Lung (tissue), 12 donors: ENCODE data around the gene CETP. TPM values are rescaled to one million over a fixed set of nuclear protein-coding genes. Genes with fewer than 3 reads are reported as not detected.

Source experiments
- ATAC-seq: fragments of 200-7000 bp; cut with Tn5 transposase; one replicate; pipeline ENCODE4 v1.9.1; 2020; ENCODE audit warnings: moderate number of reproducible peaks; ENCODE audit not compliant: insufficient read depth, low FRiP score
- DNase-seq, 3 donors: peaks; one replicate each; pipeline ENCODE4 v3.0.0-alpha.2; 2013 to 2017
- H3K27ac ChIP-seq, 2 donors: one replicate each; pipeline ENCODE4 v1.5.1; 2013; ENCODE audit warnings: mild to moderate bottlenecking in 2 of 2, moderate library complexity in 2 of 2, control low read depth in 1 of 2, inconsistent platforms in 1 of 2, low read depth in 1 of 2, low read length in 1 of 2
- H3K27me3 ChIP-seq, 3 donors: one replicate each; pipeline ENCODE4 v1.5.1; 2013; ENCODE audit warnings: low read length in 2 of 3; ENCODE audit not compliant: control insufficient read depth in 3 of 3, insufficient read depth in 3 of 3
- H3K36me3 ChIP-seq, 4 donors: one replicate each; pipeline ENCODE4 v1.5.1; 2013; ENCODE audit warnings: low read length in 4 of 4, mild to moderate bottlenecking in 1 of 4, moderate library complexity in 1 of 4; ENCODE audit not compliant: control insufficient read depth in 4 of 4, insufficient read depth in 4 of 4
- H3K4me1 ChIP-seq, 5 donors: one replicate each; pipeline ENCODE4 v1.5.1; 2013; ENCODE audit warnings: low read length in 5 of 5, mild to moderate bottlenecking in 2 of 5, moderate library complexity in 1 of 5; ENCODE audit not compliant: control insufficient read depth in 5 of 5, insufficient read depth in 5 of 5
- H3K4me3 ChIP-seq: one replicate; pipeline ENCODE4 v1.5.1; 2013; ENCODE audit warnings: mild to moderate bottlenecking, control low read depth, moderate library complexity
- H3K9ac ChIP-seq, 2 donors: one replicate each; pipeline ENCODE4 v1.5.1; 2013; ENCODE audit warnings: low read length in 2 of 2, control low read depth in 1 of 2; ENCODE audit not compliant: insufficient read depth in 1 of 2
- H3K9me3 ChIP-seq, 4 donors: one replicate each; pipeline ENCODE4 v1.5.1; 2013; ENCODE audit warnings: low read length in 3 of 4, mild to moderate bottlenecking in 1 of 4, moderate library complexity in 1 of 4; ENCODE audit not compliant: control insufficient read depth in 4 of 4, insufficient read depth in 3 of 4
- WGBS, 2 donors: extraction: QIAGEN DNeasy Blood & Tissue Kit; methylation state at CpG; one replicate each; pipeline ENCODE4 v1.1.7; 2013; 5-methylcytosine and 5-hydroxymethylcytosine counted together
- polyA plus RNA-seq, 2 donors: library from polyadenylated mRNA; stranded (reverse); fragments of 200-250 nt; gene quantifications; one replicate each; pipeline ENCODE4 v1.2.1, GENCODE V29; 2013
- total RNA-seq, 2 donors: library from RNA; depleted of rRNA in 1 of 2; stranded (reverse); fragments of >200 nt in 1 of 2; gene quantifications; one replicate each; pipeline ENCODE4 v1.2.1, GENCODE V29; 2014 to 2021
- TF ChIP-seq, protein P1 (sequence below): IDR thresholded peaks from 2 replicates; pipeline ENCODE4 v1.5.1; 2012; ENCODE audit warnings: mild to moderate bottlenecking; ENCODE audit errors: control extremely low read depth, extremely low read depth
- donor health status: control.
- donor health status: control.
- donor health status: Bipolar disorder and iron deficiency.
- donor health status: healthy.
- donor health status: DM: yes; HTN: yes; CAD: no.

The CETP gene
- total and polyA plus RNA-seq, 4 donors, result 0.71 to 8.4 (median 0.83) TPM

DNA sequence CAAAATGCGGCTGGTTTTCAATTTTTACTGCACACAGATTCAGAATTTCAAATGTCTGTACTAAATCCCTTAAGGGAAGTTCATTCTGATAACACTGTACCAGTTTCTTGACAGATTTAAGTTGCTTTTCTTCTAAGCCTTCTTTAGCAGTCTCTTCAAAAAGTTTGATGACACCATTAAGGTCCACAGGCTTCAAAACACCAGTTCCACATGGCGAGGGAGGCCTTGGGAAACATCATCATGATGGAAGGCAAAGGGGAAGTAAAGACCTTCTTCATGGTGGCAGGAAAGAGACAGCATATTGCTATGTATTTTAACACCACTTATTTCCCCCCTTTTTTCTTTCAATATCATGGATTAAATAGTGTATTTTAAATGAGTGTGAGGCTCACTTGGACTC is 52.2 kb downstream of the CETP start:
- TF ChIP-seq, protein P1, sequence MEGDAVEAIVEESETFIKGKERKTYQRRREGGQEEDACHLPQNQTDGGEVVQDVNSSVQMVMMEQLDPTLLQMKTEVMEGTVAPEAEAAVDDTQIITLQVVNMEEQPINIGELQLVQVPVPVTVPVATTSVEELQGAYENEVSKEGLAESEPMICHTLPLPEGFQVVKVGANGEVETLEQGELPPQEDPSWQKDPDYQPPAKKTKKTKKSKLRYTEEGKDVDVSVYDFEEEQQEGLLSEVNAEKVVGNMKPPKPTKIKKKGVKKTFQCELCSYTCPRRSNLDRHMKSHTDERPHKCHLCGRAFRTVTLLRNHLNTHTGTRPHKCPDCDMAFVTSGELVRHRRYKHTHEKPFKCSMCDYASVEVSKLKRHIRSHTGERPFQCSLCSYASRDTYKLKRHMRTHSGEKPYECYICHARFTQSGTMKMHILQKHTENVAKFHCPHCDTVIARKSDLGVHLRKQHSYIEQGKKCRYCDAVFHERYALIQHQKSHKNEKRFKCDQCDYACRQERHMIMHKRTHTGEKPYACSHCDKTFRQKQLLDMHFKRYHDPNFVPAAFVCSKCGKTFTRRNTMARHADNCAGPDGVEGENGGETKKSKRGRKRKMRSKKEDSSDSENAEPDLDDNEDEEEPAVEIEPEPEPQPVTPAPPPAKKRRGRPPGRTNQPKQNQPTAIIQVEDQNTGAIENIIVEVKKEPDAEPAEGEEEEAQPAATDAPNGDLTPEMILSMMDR, result no peak
- no peak overlapping the region for H3K4me3 ChIP-seq
- no peak for ATAC-seq
- no peaks in the 10 kb centered on the region for H3K27me3 ChIP-seq
- DNase-seq, result no peak
- peaks cover 0 to 2% (median 0%) of the 10 kb centered on the region in 5 donors for H3K4me1 ChIP-seq
- H3K27ac ChIP-seq, result peak overlapping the region; percentile 24 to 62
- H3K9me3 ChIP-seq, result no peaks in the 10 kb centered on the region
- H3K36me3 ChIP-seq, result peaks cover 0 to 6% (median 0%) of the 10 kb centered on the region in 4 donors
- WGBS, 2 donors, result 58 to 79% methylated on average over 2 of the region's 2 CpGs
- H3K9ac ChIP-seq, result no peak overlapping the region

DNA sequence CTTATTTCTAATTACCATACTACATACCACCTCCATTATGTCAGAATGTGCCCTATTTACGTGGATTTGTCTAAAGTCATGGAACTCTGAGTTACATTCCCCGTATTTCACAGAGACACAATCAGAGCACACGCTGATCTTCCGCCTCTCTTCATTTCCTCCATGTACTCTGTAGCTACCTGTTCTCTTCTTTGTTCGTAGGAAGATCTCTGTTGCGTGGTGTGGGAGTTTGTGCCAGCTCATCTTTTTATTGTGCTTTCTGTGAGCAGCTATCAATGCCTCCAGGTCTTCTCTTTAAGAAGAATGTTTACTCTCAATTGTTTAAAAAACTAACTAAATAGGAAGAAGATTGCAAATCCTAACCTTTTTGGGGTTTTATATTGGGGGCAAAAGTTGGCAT is 54.6 kb downstream of the CETP start:
- Histone ChIP-seq H3K9ac (no peak overlapping the region), H3K27ac (no peak overlapping the region), H3K9me3 (no peaks in the 10 kb centered on the region), H3K4me3 (no peak overlapping the region), H3K36me3 (peaks cover 0 to 17% (median under 1%) of the 10 kb centered on the region in 4 donors), H3K27me3 (no peaks in the 10 kb centered on the region), H3K4me1 (peaks cover 0 to 2% (median 0%) of the 10 kb centered on the region in 5 donors)
- TF ChIP-seq, protein P1, result no peak
- ATAC-seq (no peak), DNase-seq (no peak)
- 93% methylated on average over 6 of the region's 6 CpGs for WGBS, 2 donors

DNA sequence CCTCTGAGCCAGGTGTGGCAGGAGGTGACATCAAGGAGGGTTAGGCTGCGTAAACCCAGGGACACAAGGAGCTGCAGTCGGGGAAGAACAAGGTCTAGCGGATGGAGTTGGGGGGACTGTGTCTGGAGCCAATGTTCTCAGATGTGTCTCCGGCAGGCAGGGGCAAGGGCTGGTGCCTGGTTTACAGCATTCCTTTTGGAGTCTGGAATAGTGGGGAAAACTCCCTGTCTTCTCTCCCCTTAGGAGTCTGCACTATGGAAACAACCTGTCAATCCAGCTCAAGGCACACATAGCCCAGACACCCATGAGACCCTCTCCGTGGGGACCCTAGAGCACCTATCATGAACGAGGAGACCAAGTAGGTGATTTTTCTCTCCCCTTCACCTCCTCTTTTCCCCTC is 55.1 kb downstream of the CETP start:
- Histone ChIP-seq H3K4me1 (peaks cover 0 to 2% (median 0%) of the 10 kb centered on the region in 5 donors), H3K27ac (no peak overlapping the region), H3K9ac (no peak overlapping the region), H3K4me3 (no peak overlapping the region), H3K27me3 (no peaks in the 10 kb centered on the region), H3K9me3 (no peaks in the 10 kb centered on the region), H3K36me3 (peaks cover 0 to 21% (median 3%) of the 10 kb centered on the region in 4 donors)
- WGBS, 2 donors, result 95 to 98% methylated on average over 6 of the region's 6 CpGs
- no peak for ATAC-seq
- DNase-seq, result no peak
- TF ChIP-seq, protein P1, result no peak

DNA sequence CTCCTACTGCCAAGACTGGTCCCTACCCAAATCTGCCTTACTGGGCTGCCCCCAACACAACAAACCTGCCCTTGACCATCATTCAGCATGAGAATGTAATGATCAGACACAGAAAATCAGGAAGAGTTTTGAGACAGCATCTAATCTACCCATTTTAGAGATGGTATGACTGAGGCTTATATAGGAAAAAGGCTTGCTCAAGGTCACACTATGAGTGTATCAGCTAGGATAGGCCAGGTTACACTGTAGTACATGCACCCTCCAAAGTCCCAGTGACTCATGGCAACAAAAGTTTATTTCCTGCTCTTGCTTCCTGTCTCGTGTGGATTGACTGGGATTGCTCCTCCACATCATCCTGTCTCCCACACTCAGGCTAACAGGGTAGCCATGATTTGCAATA is 55.5 kb downstream of the CETP start:
- no peak for DNase-seq
- no peak for ATAC-seq
- H3K36me3 ChIP-seq, result peaks cover 0 to 25% (median 5%) of the 10 kb centered on the region in 4 donors
- H3K9me3 ChIP-seq, result no peaks in the 10 kb centered on the region
- TF ChIP-seq, protein P1, result no peak
- no peak overlapping the region for H3K9ac ChIP-seq
- no peak overlapping the region for H3K27ac ChIP-seq
- peaks cover 0 to 2% (median 0%) of the 10 kb centered on the region in 5 donors for H3K4me1 ChIP-seq
- no peak overlapping the region for H3K4me3 ChIP-seq
- 35 to 46% methylated on average over 1 of the region's 1 CpG for WGBS, 2 donors
- H3K27me3 ChIP-seq, result no peaks in the 10 kb centered on the region
